Measurements from ENCODE around the gene DNPEP. TPM values are rescaled to one million over a fixed set of nuclear protein-coding genes. Genes with fewer than 3 reads are reported as not detected.

Gene DNPEP
- total and polyA plus RNA-seq, 2 of the 8 experiments (the other 6 are each of a cell fraction or from before 2014, with no cell fraction given) = 59.8 to 109 TPM

DNA sequence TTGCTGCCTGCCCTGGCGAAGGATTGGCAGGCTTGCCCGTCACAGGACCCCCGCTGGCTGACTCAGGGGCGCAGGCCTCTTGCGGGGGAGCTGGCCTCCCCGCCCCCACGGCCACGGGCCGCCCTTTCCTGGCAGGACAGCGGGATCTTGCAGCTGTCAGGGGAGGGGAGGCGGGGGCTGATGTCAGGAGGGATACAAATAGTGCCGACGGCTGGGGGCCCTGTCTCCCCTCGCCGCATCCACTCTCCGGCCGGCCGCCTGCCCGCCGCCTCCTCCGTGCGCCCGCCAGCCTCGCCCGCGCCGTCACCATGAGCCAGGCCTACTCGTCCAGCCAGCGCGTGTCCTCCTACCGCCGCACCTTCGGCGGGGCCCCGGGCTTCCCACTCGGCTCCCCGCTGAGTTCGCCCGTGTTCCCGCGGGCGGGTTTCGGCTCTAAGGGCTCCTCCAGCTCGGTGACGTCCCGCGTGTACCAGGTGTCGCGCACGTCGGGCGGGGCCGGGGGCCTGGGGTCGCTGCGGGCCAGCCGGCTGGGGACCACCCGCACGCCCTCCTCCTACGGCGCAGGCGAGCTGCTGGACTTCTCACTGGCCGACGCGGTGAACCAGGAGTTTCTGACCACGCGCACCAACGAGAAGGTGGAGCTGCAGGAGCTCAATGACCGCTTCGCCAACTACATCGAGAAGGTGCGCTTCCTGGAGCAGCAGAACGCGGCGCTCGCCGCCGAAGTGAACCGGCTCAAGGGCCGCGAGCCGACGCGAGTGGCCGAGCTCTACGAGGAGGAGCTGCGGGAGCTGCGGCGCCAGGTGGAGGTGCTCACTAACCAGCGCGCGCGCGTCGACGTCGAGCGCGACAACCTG, 30.7 kb upstream of the DNPEP start, which contains the start of gene DES:
DES (plus strand) TSS at position 223 of the 857 bp plus-strand sequence; CDS start at position 309, 86 bp downstream.
- H4K20me1 ChIP-seq (replicated peaks in 1 of 2; ENCODE audit: control insufficient read depth in 1 of 2, insufficient read depth in 2 of 2, low read length in 2 of 2) = peaks cover 0 to 2% of the 10 kb centered on the region in 2 experiments
- H3K4ac ChIP-seq (replicated peaks; ENCODE audit: insufficient read length, low read depth, low read length) = no peak within 1 kb of the TSS
- CTCF ChIA-PET (ENCODE audit: partially characterized antibody) = interaction anchor here (1.0 to 88.6 kb wide), 8 partner anchors 8 to 71 kb away, joined by 3 to 7248 read pairs (median 9); partner anchors contain the start of genes ASIC4, CHPF, GMPPA and SPEG
- peak within 1 kb of the TSS; percentile 12 to 64; a peak in 3 of 4 replicates for H3K4me2 ChIP-seq (ENCODE audit: insufficient read depth in 1 of 2, low read depth in 2 of 2, low read length in 2 of 2)
- peak within 1 kb of the TSS; percentile 92; the same call in 1 of the 2 replicates for H2BK15ac ChIP-seq (ENCODE audit: low read length)
- H3K4me3 ChIP-seq (ENCODE audit: extremely low read depth in 1 of 4, insufficient read depth in 2 of 4, low read depth in 3 of 4, low read length in 4 of 4) = peak within 1 kb of the TSS in 2 of 4 experiments; percentile 2 to 51; a peak in 3 of 8 replicates
- DNase-seq (ENCODE audit: low read depth in 1 of 2, low spot score in 2 of 2) = no peak
- H2AK5ac ChIP-seq (ENCODE audit: low read depth, low read length) = no peak within 1 kb of the TSS
- H3K9me3 ChIP-seq (ENCODE audit: insufficient read depth in 2 of 2, low read depth in 1 of 2, low read length in 1 of 2) = no peaks in the 10 kb centered on the region
- H2BK20ac ChIP-seq (ENCODE audit: low read length) = peak within 1 kb of the TSS; percentile 80; the same call in 1 of the 2 replicates
- H3K56ac ChIP-seq (replicated peaks; ENCODE audit: insufficient read length, low read depth, low read length) = no peak within 1 kb of the TSS
- peak within 1 kb of the TSS; percentile 93 for H3K18ac ChIP-seq (ENCODE audit: extremely low read depth, low read length)
- H3K27me3 ChIP-seq (replicated peaks in 1 of 4; ENCODE audit: control insufficient read depth in 3 of 4, extremely low read depth in 1 of 4, insufficient read depth in 3 of 4, low read length in 3 of 4) = peaks cover 15 to 36% (median 29%) of the 10 kb centered on the region in 4 experiments
- no peaks in the 10 kb centered on the region for H3K36me3 ChIP-seq (ENCODE audit: control insufficient read depth in 2 of 4, insufficient read depth in 4 of 4, low read length in 3 of 4)
- no peak within 1 kb of the TSS for H3K9ac ChIP-seq (replicated peaks in 1 of 4; ENCODE audit: extremely low read depth in 1 of 4, low read depth in 3 of 4, low read length in 3 of 4)
- H2BK12ac ChIP-seq (ENCODE audit: low read depth, low read length) = peak within 1 kb of the TSS; percentile 87; the same call in 1 of the 2 replicates
- no peak within 1 kb of the TSS for H3K14ac ChIP-seq (ENCODE audit: insufficient read length)
- H3K4me1 ChIP-seq (replicated peaks in 1 of 4; ENCODE audit: control insufficient read depth in 3 of 4, insufficient read depth in 4 of 4, low read length in 3 of 4) = peaks cover 8 to 26% (median 15%) of the 10 kb centered on the region in 4 experiments
- no peak within 1 kb of the TSS for H3K23ac ChIP-seq (ENCODE audit: insufficient read length)
- peak within 1 kb of the TSS; percentile 36; the same call in 1 of the 2 replicates for H2AFZ ChIP-seq (ENCODE audit: low read length)
- peak within 1 kb of the TSS; percentile 60; the same call in 1 of the 2 replicates for H2BK5ac ChIP-seq (ENCODE audit: low read depth, low read length)
- H4K5ac ChIP-seq (ENCODE audit: insufficient read length, low read depth, low read length) = peak within 1 kb of the TSS; percentile 32
- H3K79me2 ChIP-seq (ENCODE audit: control insufficient read depth in 1 of 2, insufficient read depth in 2 of 2, low read length in 2 of 2) = no peaks in the 10 kb centered on the region
- peaks cover 2% of the 10 kb centered on the region for H3K23me2 ChIP-seq (ENCODE audit: low read depth, low read length)
- H2BK120ac ChIP-seq (replicated peaks; ENCODE audit: low read depth, low read length) = peak within 1 kb of the TSS; percentile 61
- H4K91ac ChIP-seq (replicated peaks; ENCODE audit: insufficient read length, low read length) = peak within 1 kb of the TSS; percentile 38
- H4K8ac ChIP-seq (ENCODE audit: extremely low read depth, insufficient read depth, low read length) = peak within 1 kb of the TSS; percentile 63
- no peak for FAIRE-seq
- 18% methylated on average over 74 of the region's 98 CpGs; no CpG with 5 or more reads in 1 of the 2 experiments for WGBS, 2 experiments (ENCODE audit: extremely low coverage in 1 of 2, insufficient coverage in 1 of 2, insufficient read length in 1 of 2, insufficient replicate concordance in 2 of 2, low coverage in 1 of 2, low lambda C conversion rate in 2 of 2, missing lambda C conversion rate in 1 of 2)
- POLR2A ChIA-PET (ENCODE audit: partially characterized antibody) = interaction anchor here (1.0 to 4.6 kb wide), 3 partner anchors 14 to 77 kb away, joined by 3 to 17 read pairs (median 8); no protein-coding TSS in a partner anchor
- no peak within 1 kb of the TSS for H3K27ac ChIP-seq (ENCODE audit: low read depth, low read length)
- no peaks in the 10 kb centered on the region for H3K79me1 ChIP-seq (ENCODE audit: low read depth, low read length)
- TF ChIP-seq RBBP5 (IDR thresholded peaks at IDR 0.05; ENCODE audit: borderline replicate concordance, low read depth, low read length) (no peak; the same call in 1 of the 2 replicates), BACH1 (IDR thresholded peaks at IDR 0.05; ENCODE audit: low read length) (no peak), CREB1 (IDR thresholded peaks at IDR 0.05) (peak; percentile 48), EZH2 (IDR thresholded peaks at IDR 0.05; ENCODE audit: low read depth, low read length, severe bottlenecking) (peak; percentile 68), SIN3A (conservative IDR thresholded peaks at IDR 0.05 in 1 of 2, IDR thresholded peaks at IDR 0.05 in 1 of 2; ENCODE audit: low read depth in 1 of 2, low read length in 2 of 2) (0 out of 4 replicates have a peak, but pooled peaks of 1 of the 2 experiments have one; percentile 9), CBX8 (IDR thresholded peaks at IDR 0.05; ENCODE audit: borderline replicate concordance, low read depth, low read length) (no peak), POU5F1 (IDR thresholded peaks at IDR 0.05; ENCODE audit: low read depth, low read length) (no peak), TAF7 (optimal IDR thresholded peaks at IDR 0.05; ENCODE audit: borderline replicate concordance, low read depth, low read length) (no peak), CEBPB (IDR thresholded peaks at IDR 0.05; ENCODE audit: low read depth, low read length) (no peak), EGR1 (IDR thresholded peaks at IDR 0.05; ENCODE audit: borderline replicate concordance, low read depth, low read length) (no peak), POLR2A (IDR thresholded peaks at IDR 0.05; ENCODE audit: control extremely low read depth in 1 of 2, low read depth in 2 of 2, low read length in 2 of 2) (no peak)

Data from H1 (cell line).